IMR-90 (cell line): ENCODE measurements around the gene ZFP36L2.

Source experiments
- CHD1 ChIP-seq: IDR thresholded peaks from 2 replicates; pipeline ENCODE4 v1.6.1; 2012; ENCODE audit warnings: low read depth, low read length, improper control_type of control experiment
- CTCF ChIP-seq: conservative IDR thresholded peaks from 2 replicates; pipeline ENCODE4 v1.5.1; 2012; ENCODE audit warnings: mild to moderate bottlenecking, low read depth, low read length, improper control_type of control experiment
- MAZ ChIP-seq: IDR thresholded peaks from 2 replicates; pipeline ENCODE4 v1.6.1; 2012; ENCODE audit warnings: low read depth, mild to moderate bottlenecking, low read length, improper control_type of control experiment, moderate library complexity, borderline replicate concordance

GRCh38 chr2:43196768-43197587 lies 29.4 kb downstream of the ZFP36L2 start:
- no peak for TF ChIP-seq CTCF
- TF ChIP-seq CHD1 = no peak
- no peak for TF ChIP-seq MAZ
